Stimulated activated CD8-positive, alpha-beta memory T cell treated with anti-CD3 and anti-CD28 coated beads, Interleukin-7, amount 100 ng/mL, for 48 hours (primary cell): ENCODE data around the gene LYRM4.
A peak's percentile ranks its signal among the peaks of the same experiment; 100 is the strongest.

Experiments
- DNase-seq, 2 donors: peaks; one replicate each; pipeline ENCODE4 v3.0.0-alpha.2; 2020; ENCODE audit warnings: low read depth in 1 of 2; ENCODE audit errors: extremely low read depth in 1 of 2

The LYRM4 gene

GRCh38 chr6:5282191-5282623 is 21.5 kb upstream of the LYRM4 start:
- DNase-seq, result no peak

DNA sequence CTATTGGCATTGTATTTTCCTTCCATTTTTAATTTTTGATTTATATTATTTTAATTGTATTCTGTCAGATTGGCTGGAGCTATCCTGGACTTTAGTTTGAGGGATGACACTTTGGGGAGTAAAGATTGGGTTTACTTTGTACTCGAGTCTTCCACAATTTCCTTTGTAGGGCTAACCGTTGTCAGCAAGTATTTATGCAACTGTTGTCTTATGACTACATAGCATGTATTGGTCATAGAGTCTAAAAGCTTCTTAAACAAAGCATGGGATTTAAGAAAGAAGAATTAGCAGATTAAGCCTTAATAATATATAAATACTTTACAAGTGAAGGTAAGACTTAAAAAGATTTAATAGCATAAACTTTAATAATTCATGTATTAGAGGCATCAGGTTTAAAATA is 20.2 kb upstream of the LYRM4 start:
- DNase-seq, result no peak

GRCh38 chr6:5279891-5280338 is 19.2 kb upstream of the LYRM4 start:
- peak in 1 of 2 donors; percentile 41 for DNase-seq

- no peak for DNase-seq
Observed at GRCh38 chr6:5278565-5279120, 17.9 kb upstream of the LYRM4 start.

DNA sequence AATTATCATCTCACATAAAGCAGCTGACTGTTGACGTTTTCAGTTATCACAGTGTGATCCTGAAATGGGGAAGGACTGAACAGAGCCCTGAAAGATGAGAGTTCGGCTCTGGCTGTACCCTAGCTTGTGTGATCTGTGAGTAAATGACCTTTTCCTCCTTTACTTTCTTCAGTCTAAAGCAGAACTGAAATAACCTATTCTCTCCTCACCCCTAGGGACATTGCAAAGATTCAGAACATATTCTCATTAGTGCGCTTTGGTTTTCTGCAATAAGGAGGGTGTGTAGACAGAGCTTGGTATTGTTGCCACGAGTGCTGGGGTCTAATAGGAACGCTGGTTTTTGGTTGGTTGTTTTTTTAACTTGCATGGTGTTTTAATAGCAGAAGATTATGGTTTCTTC is 17.3 kb upstream of the LYRM4 start:
- DNase-seq, result no peak

GRCh38 chr6:5277589-5277988 is 16.8 kb upstream of the LYRM4 start:
- DNase-seq, result no peak

- DNase-seq, result no peak
Observed at GRCh38 chr6:5276581-5276980, 15.8 kb upstream of the LYRM4 start.

DNA sequence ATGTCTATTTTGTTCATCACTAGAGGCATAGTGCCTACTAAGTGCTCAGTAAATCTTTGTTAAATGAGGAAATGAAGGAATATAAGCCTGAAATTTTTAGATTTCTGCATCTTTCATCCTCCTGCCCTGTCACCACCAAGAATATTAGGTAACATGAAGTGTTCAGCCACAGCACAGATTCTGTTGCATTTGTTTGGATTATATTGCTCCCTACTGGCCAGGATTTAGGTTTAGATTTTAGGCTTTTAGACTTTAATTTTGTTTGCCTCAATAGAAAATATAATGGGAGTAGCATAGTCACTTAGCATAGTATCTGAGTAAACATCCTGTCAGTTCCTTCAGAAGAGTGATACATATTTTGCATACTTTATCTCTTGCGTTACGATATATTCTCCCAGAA is 14.7 kb upstream of the LYRM4 start:
- DNase-seq, result no peak

DNA sequence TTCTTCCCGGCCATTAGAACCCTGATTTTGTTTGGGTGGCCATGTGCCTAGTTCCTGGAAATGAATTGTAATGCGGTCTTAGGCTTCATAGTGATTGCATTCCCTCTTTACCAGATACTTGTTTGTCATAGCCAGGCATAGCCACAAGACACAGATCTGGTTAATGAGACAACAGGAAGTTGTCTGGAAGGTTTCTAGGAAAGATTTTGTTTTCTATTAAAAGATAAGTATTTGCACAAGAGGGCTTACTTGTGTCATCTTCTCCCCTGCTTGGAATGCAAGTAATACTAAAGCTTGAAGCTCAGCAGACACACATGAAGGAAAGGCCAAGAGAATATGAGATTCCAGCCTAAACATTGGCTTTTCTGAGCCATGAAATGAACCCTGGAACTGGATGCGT is 13.5 kb upstream of the LYRM4 start:
- no peak for DNase-seq

- DNase-seq, result no peak
Observed at GRCh38 chr6:5271926-5272325, 11.2 kb upstream of the LYRM4 start.

- no peak for DNase-seq
Observed at GRCh38 chr6:5270093-5270680, 9.4 kb upstream of the LYRM4 start.

- DNase-seq, result no peak
Observed at GRCh38 chr6:5266423-5266822, 5.7 kb upstream of the LYRM4 start.

- DNase-seq, result no peak
Observed at GRCh38 chr6:5261545-5262109, 877 bp upstream of the LYRM4 start.

GRCh38 chr6:5260111-5260620 is 584 bp downstream of the LYRM4 start:
- DNase-seq, result peak; percentile 32 to 52

- no peak for DNase-seq
Observed at GRCh38 chr6:5259428-5259827, 1.3 kb downstream of the LYRM4 start.

- DNase-seq, result no peak
Observed at GRCh38 chr6:5257400-5257799, 3.4 kb downstream of the LYRM4 start.

GRCh38 chr6:5256952-5257351 is 3.8 kb downstream of the LYRM4 start:
- DNase-seq, result no peak

DNA sequence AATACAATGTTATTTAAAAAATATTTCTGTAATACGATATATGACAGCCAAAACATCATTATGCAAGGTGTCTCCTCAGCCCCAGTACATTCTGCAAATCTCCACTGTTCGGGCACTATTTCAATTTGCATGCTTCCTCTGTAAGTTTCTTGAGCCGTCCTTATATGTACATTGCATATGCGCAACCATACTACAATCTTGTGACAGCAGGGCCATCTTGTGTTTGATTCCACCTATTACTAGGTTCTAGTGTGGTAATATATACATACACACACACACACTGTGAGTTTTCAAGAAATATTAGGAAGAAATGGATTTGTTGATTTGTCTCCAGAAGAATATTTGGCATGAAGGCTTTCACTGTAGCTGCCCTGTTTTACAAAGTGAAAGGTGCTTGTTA is 9.8 kb downstream of the LYRM4 start:
- no peak for DNase-seq

GRCh38 chr6:5250451-5250850 is 10.3 kb downstream of the LYRM4 start:
- DNase-seq, result no peak

GRCh38 chr6:5249451-5250122 is 11.2 kb downstream of the LYRM4 start:
- DNase-seq, result no peak

DNA sequence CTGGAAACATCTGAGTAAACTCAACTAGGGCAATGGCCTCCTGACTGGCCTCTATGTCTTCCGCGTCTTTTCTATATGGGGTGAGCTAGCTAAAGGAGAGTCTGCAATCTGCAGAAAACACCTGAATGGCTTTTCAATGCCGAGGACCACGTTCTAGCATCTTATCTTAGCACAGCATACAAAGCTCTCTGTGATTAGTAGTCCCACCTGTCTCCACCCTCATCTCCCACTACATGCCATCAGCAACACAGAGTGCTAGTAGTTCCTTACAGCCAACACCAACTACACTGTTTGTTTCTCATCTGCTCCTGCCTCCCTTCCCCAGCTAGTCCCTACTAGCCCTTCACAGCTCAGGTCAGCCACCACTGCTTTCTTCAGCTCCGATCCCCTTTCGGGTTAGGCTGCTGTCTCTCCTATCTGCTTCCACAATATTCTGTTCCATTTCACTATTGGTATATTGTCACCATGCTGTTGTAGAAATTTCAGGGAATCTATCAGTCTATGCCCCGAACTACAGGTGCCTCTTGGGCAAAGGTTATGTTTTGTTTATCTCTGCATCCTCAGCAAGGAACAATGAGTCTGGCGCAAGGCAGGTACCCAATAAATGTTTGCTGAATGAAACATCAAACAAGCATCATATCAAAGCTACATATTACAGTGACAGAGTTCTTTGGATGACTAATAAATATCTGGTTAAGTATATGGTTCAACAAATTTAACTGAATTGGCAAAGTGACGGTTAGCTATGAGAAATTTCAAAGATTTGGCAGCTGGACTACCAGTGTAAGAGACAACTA is 12.2 kb downstream of the LYRM4 start:
- DNase-seq, result no peak
